ENCODE data around the gene SRGAP3.
A peak's percentile ranks its signal among the peaks of the same experiment; 100 is the strongest.

Gene SRGAP3

DNA sequence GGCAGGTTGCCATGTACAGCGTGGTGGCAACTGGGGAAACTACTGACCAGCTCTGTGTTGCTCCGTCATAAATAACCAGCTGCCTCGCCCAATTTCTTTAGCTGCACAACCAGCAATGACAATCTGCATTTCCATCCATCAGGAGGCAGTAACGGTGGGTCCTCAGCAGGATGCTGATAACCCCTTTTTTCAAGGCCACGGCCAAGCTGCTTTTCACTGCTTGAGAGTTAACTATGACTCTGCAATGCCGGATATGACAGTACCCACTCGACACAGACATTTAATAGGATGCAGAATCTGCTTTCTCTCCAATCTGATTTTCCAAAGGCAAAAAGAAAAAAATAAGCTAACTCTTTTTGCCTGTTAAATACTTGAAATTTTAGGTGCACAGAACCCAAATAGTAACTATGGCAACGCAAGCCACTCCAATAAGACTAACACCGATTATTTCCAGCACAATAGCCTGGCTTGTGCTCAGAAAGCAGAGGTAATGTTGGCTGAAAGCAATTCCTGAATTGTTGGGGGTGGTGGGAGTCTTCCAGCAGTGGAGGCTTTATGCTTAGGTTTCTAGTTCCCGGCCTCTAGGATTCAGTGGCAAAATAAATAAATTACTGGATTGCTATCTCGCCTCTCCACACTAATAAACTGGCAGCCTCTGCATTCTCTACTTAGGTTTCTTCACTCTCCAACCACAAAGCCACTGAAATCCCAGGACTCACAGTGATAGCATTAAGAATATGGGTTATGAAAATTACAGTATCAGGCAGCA lies 31.2 kb upstream of the SRGAP3 start:
- H2AFZ ChIP-seq (ENCODE audit: low read length) = no peak overlapping the region
- no peak overlapping the region for H3K4me3 ChIP-seq (ENCODE audit: low read length, poor library complexity, severe bottlenecking)
- TF ChIP-seq, protein P1, sequence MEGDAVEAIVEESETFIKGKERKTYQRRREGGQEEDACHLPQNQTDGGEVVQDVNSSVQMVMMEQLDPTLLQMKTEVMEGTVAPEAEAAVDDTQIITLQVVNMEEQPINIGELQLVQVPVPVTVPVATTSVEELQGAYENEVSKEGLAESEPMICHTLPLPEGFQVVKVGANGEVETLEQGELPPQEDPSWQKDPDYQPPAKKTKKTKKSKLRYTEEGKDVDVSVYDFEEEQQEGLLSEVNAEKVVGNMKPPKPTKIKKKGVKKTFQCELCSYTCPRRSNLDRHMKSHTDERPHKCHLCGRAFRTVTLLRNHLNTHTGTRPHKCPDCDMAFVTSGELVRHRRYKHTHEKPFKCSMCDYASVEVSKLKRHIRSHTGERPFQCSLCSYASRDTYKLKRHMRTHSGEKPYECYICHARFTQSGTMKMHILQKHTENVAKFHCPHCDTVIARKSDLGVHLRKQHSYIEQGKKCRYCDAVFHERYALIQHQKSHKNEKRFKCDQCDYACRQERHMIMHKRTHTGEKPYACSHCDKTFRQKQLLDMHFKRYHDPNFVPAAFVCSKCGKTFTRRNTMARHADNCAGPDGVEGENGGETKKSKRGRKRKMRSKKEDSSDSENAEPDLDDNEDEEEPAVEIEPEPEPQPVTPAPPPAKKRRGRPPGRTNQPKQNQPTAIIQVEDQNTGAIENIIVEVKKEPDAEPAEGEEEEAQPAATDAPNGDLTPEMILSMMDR (conservative IDR thresholded peaks at IDR 0.05; ENCODE audit: low read length) = no peak
- no peak for TF ChIP-seq EZH2phosphoT487 (IDR thresholded peaks at IDR 0.05; ENCODE audit: borderline replicate concordance)
- H3K9me2 ChIP-seq (replicated peaks; ENCODE audit: low read depth, low read length) = no peaks in the 10 kb centered on the region
- no peaks in the 10 kb centered on the region for H3K27me3 ChIP-seq (ENCODE audit: insufficient read depth, low read length, poor library complexity, severe bottlenecking)
- H3K79me2 ChIP-seq (ENCODE audit: insufficient read depth, low read length) = no peaks in the 10 kb centered on the region
- no peaks in the 10 kb centered on the region for H3K36me3 ChIP-seq (ENCODE audit: insufficient read depth, low read length)
- no peak overlapping the region for H3K4me2 ChIP-seq (ENCODE audit: low read depth, low read length, poor library complexity, severe bottlenecking)
- H3K9ac ChIP-seq (ENCODE audit: low read depth, low read length, poor library complexity, severe bottlenecking) = no peak overlapping the region
- H4K20me1 ChIP-seq (ENCODE audit: insufficient read depth, low read length, poor library complexity, severe bottlenecking) = no peaks in the 10 kb centered on the region
- H3K4me1 ChIP-seq (ENCODE audit: insufficient read depth, low read length, poor library complexity, severe bottlenecking) = peaks cover 16% of the 10 kb centered on the region
- H3F3A ChIP-seq (ENCODE audit: low read depth) = no peaks in the 10 kb centered on the region
- H3K9me3 ChIP-seq (ENCODE audit: insufficient read depth, low read depth, low read length) = 0 out of 2 replicates have a peak, but pooled peaks cover 2% of the 10 kb centered on the region

DNA sequence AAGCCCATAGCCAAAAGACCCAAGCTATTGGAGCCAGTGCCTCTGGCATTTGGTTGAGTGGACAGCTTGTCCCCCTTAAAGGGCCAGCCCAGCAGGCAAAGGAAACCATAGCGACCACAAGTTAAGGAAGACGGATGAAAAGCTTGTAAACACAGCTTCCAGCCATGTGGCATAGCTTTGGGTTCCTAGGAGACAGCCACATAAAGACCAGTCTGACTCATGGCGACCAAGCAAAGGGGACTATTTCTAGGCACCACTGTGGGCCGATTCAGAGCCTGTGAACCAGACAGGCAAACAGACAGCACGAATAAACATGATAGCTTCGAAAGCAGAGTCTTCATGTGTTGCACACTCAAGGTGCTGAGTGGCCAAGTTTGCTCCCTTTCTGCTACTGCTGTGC lies 30.5 kb upstream of the SRGAP3 start:
- H3K36me3 ChIP-seq (ENCODE audit: insufficient read depth, low read length) = no peaks in the 10 kb centered on the region
- H3K9me2 ChIP-seq (replicated peaks; ENCODE audit: low read depth, low read length) = no peaks in the 10 kb centered on the region
- H3K4me1 ChIP-seq (ENCODE audit: insufficient read depth, low read length, poor library complexity, severe bottlenecking) = peaks cover 18% of the 10 kb centered on the region
- H3K79me2 ChIP-seq (ENCODE audit: insufficient read depth, low read length) = no peaks in the 10 kb centered on the region
- TF ChIP-seq, protein P1 (conservative IDR thresholded peaks at IDR 0.05; ENCODE audit: low read length) = no peak
- TF ChIP-seq EZH2phosphoT487 (IDR thresholded peaks at IDR 0.05; ENCODE audit: borderline replicate concordance) = no peak
- H3F3A ChIP-seq (ENCODE audit: low read depth) = no peaks in the 10 kb centered on the region
- no peak overlapping the region for H3K9ac ChIP-seq (ENCODE audit: low read depth, low read length, poor library complexity, severe bottlenecking)
- no peak overlapping the region for H3K4me2 ChIP-seq (ENCODE audit: low read depth, low read length, poor library complexity, severe bottlenecking)
- no peak overlapping the region for H3K4me3 ChIP-seq (ENCODE audit: low read length, poor library complexity, severe bottlenecking)
- no peaks in the 10 kb centered on the region for H4K20me1 ChIP-seq (ENCODE audit: insufficient read depth, low read length, poor library complexity, severe bottlenecking)
- H3K27me3 ChIP-seq (ENCODE audit: insufficient read depth, low read length, poor library complexity, severe bottlenecking) = no peaks in the 10 kb centered on the region
- H2AFZ ChIP-seq (ENCODE audit: low read length) = no peak overlapping the region
- peaks cover 9% of the 10 kb centered on the region; the same call in 1 of the 2 replicates for H3K9me3 ChIP-seq (ENCODE audit: insufficient read depth, low read depth, low read length)

DNA sequence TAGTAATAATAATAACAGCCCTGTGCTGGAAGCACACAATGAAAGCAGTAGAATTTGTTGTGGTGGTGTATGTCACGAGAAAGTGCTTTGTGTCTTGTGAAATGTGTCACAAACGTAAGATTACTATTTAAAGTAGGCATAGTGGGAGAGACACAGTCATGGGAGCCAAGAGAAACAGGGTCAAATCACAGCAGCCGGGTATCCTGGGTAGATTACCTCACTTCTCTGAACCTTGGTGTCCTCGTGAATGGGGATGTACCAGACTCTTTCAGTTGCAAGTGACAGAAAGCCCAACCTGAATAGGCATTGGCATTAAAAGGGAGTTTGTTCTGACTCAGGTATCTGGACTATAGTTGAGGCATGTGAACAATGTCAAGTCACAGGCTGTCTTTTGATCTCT lies 29.1 kb upstream of the SRGAP3 start:
- H3K27me3 ChIP-seq (ENCODE audit: insufficient read depth, low read length, poor library complexity, severe bottlenecking) = no peaks in the 10 kb centered on the region
- H3K36me3 ChIP-seq (ENCODE audit: insufficient read depth, low read length) = no peaks in the 10 kb centered on the region
- no peak overlapping the region for H3K9ac ChIP-seq (ENCODE audit: low read depth, low read length, poor library complexity, severe bottlenecking)
- no peak overlapping the region for H3K4me2 ChIP-seq (ENCODE audit: low read depth, low read length, poor library complexity, severe bottlenecking)
- no peaks in the 10 kb centered on the region for H3K9me2 ChIP-seq (replicated peaks; ENCODE audit: low read depth, low read length)
- no peaks in the 10 kb centered on the region for H3K79me2 ChIP-seq (ENCODE audit: insufficient read depth, low read length)
- H2AFZ ChIP-seq (ENCODE audit: low read length) = peak overlapping the region; percentile 29; the same call in 1 of the 2 replicates
- no peak overlapping the region for H3K4me3 ChIP-seq (ENCODE audit: low read length, poor library complexity, severe bottlenecking)
- peaks cover 18% of the 10 kb centered on the region for H3K4me1 ChIP-seq (ENCODE audit: insufficient read depth, low read length, poor library complexity, severe bottlenecking)
- no peaks in the 10 kb centered on the region for H4K20me1 ChIP-seq (ENCODE audit: insufficient read depth, low read length, poor library complexity, severe bottlenecking)
- TF ChIP-seq, protein P1 (conservative IDR thresholded peaks at IDR 0.05; ENCODE audit: low read length) = no peak
- TF ChIP-seq EZH2phosphoT487 (IDR thresholded peaks at IDR 0.05; ENCODE audit: borderline replicate concordance) = no peak
- H3K9me3 ChIP-seq (ENCODE audit: insufficient read depth, low read depth, low read length) = peaks cover 17% of the 10 kb centered on the region; the same call in 1 of the 2 replicates
- H3F3A ChIP-seq (ENCODE audit: low read depth) = no peaks in the 10 kb centered on the region

All from Loucy (cell line).